Natural killer cell (primary cell): Measurements from ENCODE around the gene TSSK2. TPM values are rescaled to one million over a fixed set of nuclear protein-coding genes. Genes with fewer than 3 reads are reported as not detected.

ENCODE experiments used
- ATAC-seq, 3 donors: fragments of 150-1000 bp in 2 of 3; fragments of 200-7000 bp in 1 of 3; cut with Tn5 transposase; 1 replicate in 1 of 3; 2 replicates in 2 of 3; pipeline ENCODE4 v1.10.0; 2021; ENCODE audit warnings: mild to moderate bottlenecking in 2 of 3, moderate library complexity in 2 of 3
- DNase-seq, 2 donors: peaks; one replicate each; pipeline versions ENCODE4 v3.0.0 to v3.0.0-alpha.2; 2013 to 2021; ENCODE audit warnings: mixed read lengths in 1 of 2
- H3K27ac ChIP-seq: one replicate; pipeline ENCODE4 v1.5.1; 2013; ENCODE audit warnings: mild to moderate bottlenecking, low read length
- H3K27me3 ChIP-seq: one replicate; pipeline ENCODE4 v1.6.1; 2013; ENCODE audit warnings: low read length; ENCODE audit not compliant: control insufficient read depth, insufficient read depth
- H3K36me3 ChIP-seq: one replicate; pipeline ENCODE4 v1.6.1; 2013; ENCODE audit warnings: low read length; ENCODE audit not compliant: control insufficient read depth, insufficient read depth
- H3K4me1 ChIP-seq: one replicate; pipeline ENCODE4 v1.6.1; 2013; ENCODE audit warnings: low read length; ENCODE audit not compliant: control insufficient read depth, insufficient read depth
- H3K4me3 ChIP-seq: one replicate; pipeline ENCODE4 v1.5.1; 2013; ENCODE audit warnings: low read length
- H3K9me3 ChIP-seq: one replicate; pipeline ENCODE4 v1.6.1; 2013; ENCODE audit warnings: low read length; ENCODE audit not compliant: control insufficient read depth, insufficient read depth
- H3K27ac Mint-ChIP-seq, 2 donors: one replicate each; pipeline ENCODE4 v1.8.0; 2022; ENCODE audit warnings: mild to moderate bottlenecking in 2 of 2, mixed read lengths in 2 of 2, moderate library complexity in 1 of 2
- H3K27me3 Mint-ChIP-seq, 2 donors: one replicate each; pipeline ENCODE4 v1.8.0; 2022; ENCODE audit warnings: low read depth in 2 of 2, mixed read lengths in 2 of 2
- H3K36me3 Mint-ChIP-seq: one replicate; pipeline ENCODE4 v1.8.0; 2022; ENCODE audit warnings: mixed read lengths
- H3K4me1 Mint-ChIP-seq, 2 donors: one replicate each; pipeline ENCODE4 v1.8.0; 2022; ENCODE audit warnings: mixed read lengths in 2 of 2
- H3K4me3 Mint-ChIP-seq: one replicate; pipeline ENCODE4 v1.8.0; 2022; ENCODE audit warnings: mild to moderate bottlenecking, moderate library complexity, mixed read lengths
- H3K9me3 Mint-ChIP-seq, 2 donors: one replicate each; pipeline ENCODE4 v1.8.0; 2022; ENCODE audit warnings: mixed read lengths in 2 of 2
- WGBS: methylation state at CpG from one replicate; pipeline ENCODE4 v1.1.7; 2013; ENCODE audit warnings: missing lambda C conversion rate; ENCODE audit not compliant: insufficient coverage; 5-methylcytosine and 5-hydroxymethylcytosine counted together
- intact Hi-C: fragments of 100-400 bp; cut with micrococcal nuclease; formaldehyde crosslinking; loops from one replicate; pipeline ENCODE4 v1.14.2; 2022
- total RNA-seq, 4 donors: library from RNA; stranded (reverse); fragments of 120-200 nt in 1 of 4; gene quantifications; one replicate each; pipeline versions ENCODE4 v1.2.3 to v1.2.4, GENCODE V29; 2013 to 2022
- TF ChIP-seq, protein P1 (sequence below): fragments of 200-600 bp; IDR thresholded peaks from one replicate; pipeline ENCODE4 v1.8.0; 2022; ENCODE audit warnings: antibody characterized with exemption

Gene TSSK2
- total RNA-seq, 3 donors from 2014 or later (not counting 1 experiment from before 2014, with no cell fraction given), result not detected

DNA sequence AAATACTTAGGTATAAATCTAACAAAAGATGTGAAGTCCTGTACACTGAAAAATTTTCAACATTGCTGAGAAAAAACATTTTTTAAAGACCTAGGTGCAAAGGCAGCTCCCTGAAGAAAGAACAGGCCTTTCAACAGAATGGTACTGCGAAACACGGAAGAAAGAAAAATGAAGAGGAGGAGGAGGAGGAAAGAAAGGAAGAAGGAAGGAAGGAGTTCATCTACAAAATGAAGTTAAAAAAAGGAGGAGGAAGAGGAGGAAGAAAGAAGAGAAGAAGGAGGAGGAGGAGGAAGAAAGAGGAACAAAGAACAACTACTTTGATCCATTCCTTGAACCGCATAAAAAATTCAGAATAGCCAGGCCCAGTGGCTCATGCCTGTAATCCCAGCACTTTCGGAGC is 38.4 kb upstream of the TSSK2 start:
- H3K27me3 ChIP-seq, result no peaks in the 10 kb centered on the region
- Mint-ChIP-seq H3K4me1 (peaks cover 30 to 40% of the 10 kb centered on the region in 2 donors), H3K27ac (peak overlapping the region in 1 of 2 donors; percentile 22), H3K36me3 (no peaks in the 10 kb centered on the region), H3K4me3 (no peak overlapping the region), H3K9me3 (no peaks in the 10 kb centered on the region), H3K27me3 (no peaks in the 10 kb centered on the region)
- DNase-seq, result no peak
- no peak for ATAC-seq
- H3K27ac ChIP-seq, result no peak overlapping the region
- intact Hi-C loops, result no loop called here
- TF ChIP-seq, protein P1, sequence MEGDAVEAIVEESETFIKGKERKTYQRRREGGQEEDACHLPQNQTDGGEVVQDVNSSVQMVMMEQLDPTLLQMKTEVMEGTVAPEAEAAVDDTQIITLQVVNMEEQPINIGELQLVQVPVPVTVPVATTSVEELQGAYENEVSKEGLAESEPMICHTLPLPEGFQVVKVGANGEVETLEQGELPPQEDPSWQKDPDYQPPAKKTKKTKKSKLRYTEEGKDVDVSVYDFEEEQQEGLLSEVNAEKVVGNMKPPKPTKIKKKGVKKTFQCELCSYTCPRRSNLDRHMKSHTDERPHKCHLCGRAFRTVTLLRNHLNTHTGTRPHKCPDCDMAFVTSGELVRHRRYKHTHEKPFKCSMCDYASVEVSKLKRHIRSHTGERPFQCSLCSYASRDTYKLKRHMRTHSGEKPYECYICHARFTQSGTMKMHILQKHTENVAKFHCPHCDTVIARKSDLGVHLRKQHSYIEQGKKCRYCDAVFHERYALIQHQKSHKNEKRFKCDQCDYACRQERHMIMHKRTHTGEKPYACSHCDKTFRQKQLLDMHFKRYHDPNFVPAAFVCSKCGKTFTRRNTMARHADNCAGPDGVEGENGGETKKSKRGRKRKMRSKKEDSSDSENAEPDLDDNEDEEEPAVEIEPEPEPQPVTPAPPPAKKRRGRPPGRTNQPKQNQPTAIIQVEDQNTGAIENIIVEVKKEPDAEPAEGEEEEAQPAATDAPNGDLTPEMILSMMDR, result no peak
- H3K36me3 ChIP-seq, result peaks cover 18% of the 10 kb centered on the region
- no peaks in the 10 kb centered on the region for H3K4me1 ChIP-seq
- no peak overlapping the region for H3K4me3 ChIP-seq
- H3K9me3 ChIP-seq, result no peaks in the 10 kb centered on the region
- WGBS, result 89% methylated on average over 4 of the region's 4 CpGs

DNA sequence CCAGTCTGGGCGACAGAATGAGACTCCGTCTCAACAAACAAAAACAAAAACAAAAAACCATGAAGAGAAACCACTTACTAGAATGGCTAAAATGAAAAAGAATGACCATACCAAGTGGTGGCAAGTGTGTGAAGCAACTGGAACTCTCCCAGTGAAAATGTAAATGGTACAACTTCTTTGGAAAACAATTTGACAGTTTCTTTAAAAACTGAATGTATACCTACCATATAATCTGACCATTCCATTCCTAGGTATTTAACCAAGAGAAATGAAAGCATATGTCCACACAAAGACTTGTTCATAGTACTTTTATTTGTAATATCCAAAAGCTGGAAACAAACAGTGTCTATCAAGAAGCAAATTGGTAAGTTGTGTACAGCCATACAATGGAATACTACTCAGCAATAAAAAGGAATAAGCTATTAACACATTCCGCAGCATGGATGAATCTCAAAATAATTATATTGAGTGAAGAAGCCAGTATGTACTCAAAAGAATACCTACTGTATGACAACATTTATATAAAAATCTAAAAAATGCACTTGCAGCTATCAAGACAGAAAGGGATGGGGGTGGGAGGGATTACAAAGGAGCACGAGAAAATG is 36.6 kb upstream of the TSSK2 start:
- H3K4me1 Mint-ChIP-seq, result peaks cover 23 to 38% of the 10 kb centered on the region in 2 donors
- TF ChIP-seq, protein P1, result no peak
- whole genome bisulfite sequencing, result 100% methylated on average over 2 of the region's 4 CpGs
- no peaks in the 10 kb centered on the region for H3K27me3 Mint-ChIP-seq
- Histone ChIP-seq H3K36me3 (peaks cover 3% of the 10 kb centered on the region), H3K4me3 (no peak overlapping the region), H3K27me3 (no peaks in the 10 kb centered on the region), H3K9me3 (no peaks in the 10 kb centered on the region), H3K4me1 (no peaks in the 10 kb centered on the region), H3K27ac (no peak overlapping the region)
- DNase-seq, result no peak
- no peak overlapping the region for H3K27ac Mint-ChIP-seq
- intact Hi-C loops, result no loop called here
- no peak for ATAC-seq
- no peaks in the 10 kb centered on the region for H3K36me3 Mint-ChIP-seq
- H3K9me3 Mint-ChIP-seq, result no peaks in the 10 kb centered on the region
- no peak overlapping the region for H3K4me3 Mint-ChIP-seq

DNA sequence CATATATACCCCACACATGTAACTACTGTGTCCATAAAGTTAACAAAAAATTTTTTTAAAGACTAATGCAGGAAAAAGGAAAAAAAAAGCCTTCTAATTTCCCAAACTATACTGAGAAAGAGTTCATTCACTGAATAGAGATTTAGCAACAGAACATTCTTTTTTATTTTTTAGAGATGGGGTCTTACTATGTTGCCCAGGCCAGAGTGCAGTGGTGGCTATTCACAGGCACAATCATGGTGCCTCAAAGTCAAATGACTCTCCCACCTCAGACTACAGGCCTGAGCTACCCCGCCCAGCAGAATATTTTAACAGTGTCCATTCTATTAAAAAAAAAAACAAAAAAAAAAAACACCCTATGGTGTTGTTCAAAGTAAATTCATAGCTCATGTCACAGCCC is 34.6 kb upstream of the TSSK2 start:
- TF ChIP-seq, protein P1, result no peak
- Mint-ChIP-seq H3K36me3 (no peaks in the 10 kb centered on the region), H3K27me3 (no peaks in the 10 kb centered on the region), H3K4me1 (peaks cover 12 to 35% of the 10 kb centered on the region in 2 donors), H3K27ac (peak overlapping the region; percentile 17 to 79), H3K9me3 (no peaks in the 10 kb centered on the region), H3K4me3 (no peak overlapping the region)
- Histone ChIP-seq H3K27ac (no peak overlapping the region), H3K27me3 (no peaks in the 10 kb centered on the region), H3K4me3 (no peak overlapping the region), H3K4me1 (no peaks in the 10 kb centered on the region), H3K9me3 (no peaks in the 10 kb centered on the region), H3K36me3 (peaks cover 3% of the 10 kb centered on the region)
- ATAC-seq (no peak), DNase-seq (no peak)
- intact Hi-C loops, result no loop called here
- WGBS, result 100% methylated on average over 1 of the region's 1 CpG

- DNase-seq (no peak), ATAC-seq (no peak)
- Mint-ChIP-seq H3K4me3 (no peak overlapping the region), H3K9me3 (no peaks in the 10 kb centered on the region), H3K27me3 (no peaks in the 10 kb centered on the region), H3K36me3 (no peaks in the 10 kb centered on the region), H3K4me1 (peaks cover 17 to 40% of the 10 kb centered on the region in 2 donors), H3K27ac (peak overlapping the region in 1 of 2 donors; percentile 79)
- Histone ChIP-seq H3K4me3 (no peak overlapping the region), H3K27ac (no peak overlapping the region), H3K27me3 (no peaks in the 10 kb centered on the region), H3K4me1 (no peaks in the 10 kb centered on the region), H3K9me3 (no peaks in the 10 kb centered on the region), H3K36me3 (peaks cover 3% of the 10 kb centered on the region)
- intact Hi-C loops, result no loop called here
- WGBS, result 92% methylated on average over 3 of the region's 3 CpGs
- TF ChIP-seq, protein P1, result no peak
These were observed 33.6 kb upstream of the TSSK2 start for GRCh38 chr22:19097518-19097917.
